ENCODE data around the gene LCOR. TPM values are rescaled to one million over a fixed set of nuclear protein-coding genes. Genes with fewer than 3 reads are reported as not detected.

Gene LCOR
- total and polyA plus RNA-seq, 9 of the 15 experiments (the other 6 are each of a cell fraction or from before 2014, with no cell fraction given) = 3.6 to 25.2 (median 14.4) TPM

GRCh38 chr10:96987141-96987841 lies 155.2 kb downstream of the LCOR start (continued):
- TF ChIP-seq FOXM1 (IDR thresholded peaks at IDR 0.05; ENCODE audit: low read depth) = no peak
- no peak for TF ChIP-seq FOXM1 (CRISPR knock-in tag; IDR thresholded peaks at IDR 0.05; ENCODE audit: low read depth)
- TF ChIP-seq BRF1 (IDR thresholded peaks at IDR 0.05; ENCODE audit: borderline replicate concordance, extremely low read depth, insufficient read length) = no peak
- TF ChIP-seq POLR3G (IDR thresholded peaks at IDR 0.05; ENCODE audit: extremely low read depth, insufficient read length, insufficient replicate concordance) = no peak
- no peak for TF ChIP-seq SRSF9 (IDR thresholded peaks at IDR 0.05; ENCODE audit: borderline replicate concordance, low read depth, low read length)

GRCh38 chr10:96987842-96988175 lies 155.7 kb downstream of the LCOR start:
- intact Hi-C loops (cut with micrococcal nuclease) (no loop called here), in situ Hi-C loops (cut with MboI) (no loop called here)
- ChIA-PET POLR2A (no interaction called here), CTCF (ENCODE audit: low intra/inter-chr PET ratio) (no interaction called here)
- no peaks in the 10 kb centered on the region for H3K27me3 ChIP-seq (ENCODE audit: control insufficient read depth in 2 of 2, insufficient read depth in 2 of 2, low read length in 2 of 2)
- FAIRE-seq (no peak), ATAC-seq (no peak), DNase-seq (ENCODE audit: extremely low read depth in 1 of 4, low spot score in 3 of 4) (no peak)
- no TSS peak for BruUV-seq (replicated peaks)
- H2AFZ ChIP-seq (ENCODE audit: low read depth, low read length) = no peak overlapping the region
- H3K4me3 ChIP-seq = no peak overlapping the region
- no peak overlapping the region for H3K9ac ChIP-seq (ENCODE audit: insufficient read depth in 1 of 2, low read depth in 2 of 2, low read length in 2 of 2)
- H3K4me1 ChIP-seq (replicated peaks in 1 of 2; ENCODE audit: control insufficient read depth in 2 of 2, insufficient read depth in 2 of 2, low read length in 2 of 2) = no peaks in the 10 kb centered on the region; a peak in 1 of 5 replicates
- H4K20me1 ChIP-seq (replicated peaks; ENCODE audit: control insufficient read depth, insufficient read depth, low read length) = no peaks in the 10 kb centered on the region
- H3K9me3 ChIP-seq (replicated peaks; ENCODE audit: control insufficient read depth, insufficient read depth, low read depth, low read length) = no peaks in the 10 kb centered on the region
- H3K27ac ChIP-seq (ENCODE audit: extremely low read depth, low read depth, low read length) = no peak overlapping the region
- WGBS (ENCODE audit: insufficient coverage, low coverage, missing lambda C conversion rate) = 80% methylated on average over 3 of the region's 3 CpGs
- no peaks in the 10 kb centered on the region for H3K36me3 ChIP-seq (ENCODE audit: control insufficient read depth, insufficient read depth, low read length)
- no peak overlapping the region for H3K4me2 ChIP-seq (ENCODE audit: insufficient read depth, low read length)
- H3K79me2 ChIP-seq (ENCODE audit: control insufficient read depth, insufficient read depth, low read length) = no peaks in the 10 kb centered on the region
- H3K9me1 ChIP-seq (ENCODE audit: control insufficient read depth, insufficient read depth, low read length) = no peaks in the 10 kb centered on the region
- TF ChIP-seq BRF2 (IDR thresholded peaks at IDR 0.05; ENCODE audit: borderline replicate concordance, insufficient read depth, insufficient read length) = no peak
- no peak for TF ChIP-seq ZNF77 (CRISPR knock-in tag; IDR thresholded peaks at IDR 0.05)
- TF ChIP-seq TARDBP (IDR thresholded peaks at IDR 0.05) = no peak
- no peak for TF ChIP-seq HLTF (IDR thresholded peaks at IDR 0.05)
- TF ChIP-seq MEF2A (IDR thresholded peaks at IDR 0.05; ENCODE audit: control insufficient read depth, low read depth, low read length) = no peak
- no peak for TF ChIP-seq DNMT1 (IDR thresholded peaks at IDR 0.05)
- no peak for TF ChIP-seq CHCHD3 (CRISPR knock-in tag; IDR thresholded peaks at IDR 0.05)
- TF ChIP-seq GABPB1 (CRISPR knock-in tag; IDR thresholded peaks at IDR 0.05) = no peak
- TF ChIP-seq SRSF9 (IDR thresholded peaks at IDR 0.05; ENCODE audit: borderline replicate concordance, low read depth, low read length) = no peak
- no peak for TF ChIP-seq ZFP36 (IDR thresholded peaks at IDR 0.05; ENCODE audit: low read depth, low read length, partially characterized antibody)
- TF ChIP-seq RNF219 (CRISPR knock-in tag; IDR thresholded peaks at IDR 0.05) = no peak
- TF ChIP-seq NFE2L1 (tag; IDR thresholded peaks at IDR 0.05; ENCODE audit: borderline replicate concordance, low read depth) = no peak
- TF ChIP-seq RHOXF2B (CRISPR knock-in tag; conservative IDR thresholded peaks at IDR 0.05) = no peak
- no peak for TF ChIP-seq NR0B1 (IDR thresholded peaks at IDR 0.05; ENCODE audit: partially characterized antibody)
